ENCODE results near the gene UQCC5. TPM values are rescaled to one million over a fixed set of nuclear protein-coding genes. Genes with fewer than 3 reads are reported as not detected.

UQCC5 gene
- total RNA-seq, 1 experiment from 2014 or later: 37.8 TPM

- TF ChIP-seq NFE2L1 (CRISPR knock-in tag; IDR thresholded peaks at IDR 0.05) (no peak), RORB (CRISPR knock-in tag; IDR thresholded peaks at IDR 0.05) (no peak), CREM (CRISPR knock-in tag; IDR thresholded peaks at IDR 0.05) (no peak), NR1H2 (CRISPR knock-in tag; IDR thresholded peaks at IDR 0.05) (no peak)
- TF ChIP-seq, protein P1, sequence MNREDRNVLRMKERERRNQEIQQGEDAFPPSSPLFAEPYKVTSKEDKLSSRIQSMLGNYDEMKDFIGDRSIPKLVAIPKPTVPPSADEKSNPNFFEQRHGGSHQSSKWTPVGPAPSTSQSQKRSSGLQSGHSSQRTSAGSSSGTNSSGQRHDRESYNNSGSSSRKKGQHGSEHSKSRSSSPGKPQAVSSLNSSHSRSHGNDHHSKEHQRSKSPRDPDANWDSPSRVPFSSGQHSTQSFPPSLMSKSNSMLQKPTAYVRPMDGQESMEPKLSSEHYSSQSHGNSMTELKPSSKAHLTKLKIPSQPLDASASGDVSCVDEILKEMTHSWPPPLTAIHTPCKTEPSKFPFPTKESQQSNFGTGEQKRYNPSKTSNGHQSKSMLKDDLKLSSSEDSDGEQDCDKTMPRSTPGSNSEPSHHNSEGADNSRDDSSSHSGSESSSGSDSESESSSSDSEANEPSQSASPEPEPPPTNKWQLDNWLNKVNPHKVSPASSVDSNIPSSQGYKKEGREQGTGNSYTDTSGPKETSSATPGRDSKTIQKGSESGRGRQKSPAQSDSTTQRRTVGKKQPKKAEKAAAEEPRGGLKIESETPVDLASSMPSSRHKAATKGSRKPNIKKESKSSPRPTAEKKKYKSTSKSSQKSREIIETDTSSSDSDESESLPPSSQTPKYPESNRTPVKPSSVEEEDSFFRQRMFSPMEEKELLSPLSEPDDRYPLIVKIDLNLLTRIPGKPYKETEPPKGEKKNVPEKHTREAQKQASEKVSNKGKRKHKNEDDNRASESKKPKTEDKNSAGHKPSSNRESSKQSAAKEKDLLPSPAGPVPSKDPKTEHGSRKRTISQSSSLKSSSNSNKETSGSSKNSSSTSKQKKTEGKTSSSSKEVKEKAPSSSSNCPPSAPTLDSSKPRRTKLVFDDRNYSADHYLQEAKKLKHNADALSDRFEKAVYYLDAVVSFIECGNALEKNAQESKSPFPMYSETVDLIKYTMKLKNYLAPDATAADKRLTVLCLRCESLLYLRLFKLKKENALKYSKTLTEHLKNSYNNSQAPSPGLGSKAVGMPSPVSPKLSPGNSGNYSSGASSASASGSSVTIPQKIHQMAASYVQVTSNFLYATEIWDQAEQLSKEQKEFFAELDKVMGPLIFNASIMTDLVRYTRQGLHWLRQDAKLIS (CRISPR knock-in tag; IDR thresholded peaks at IDR 0.05; ENCODE audit: borderline replicate concordance): no peak
Observed at GRCh38 chr3:52570076-52570475, 33.7 kb downstream of the UQCC5 start (continued).

DNA sequence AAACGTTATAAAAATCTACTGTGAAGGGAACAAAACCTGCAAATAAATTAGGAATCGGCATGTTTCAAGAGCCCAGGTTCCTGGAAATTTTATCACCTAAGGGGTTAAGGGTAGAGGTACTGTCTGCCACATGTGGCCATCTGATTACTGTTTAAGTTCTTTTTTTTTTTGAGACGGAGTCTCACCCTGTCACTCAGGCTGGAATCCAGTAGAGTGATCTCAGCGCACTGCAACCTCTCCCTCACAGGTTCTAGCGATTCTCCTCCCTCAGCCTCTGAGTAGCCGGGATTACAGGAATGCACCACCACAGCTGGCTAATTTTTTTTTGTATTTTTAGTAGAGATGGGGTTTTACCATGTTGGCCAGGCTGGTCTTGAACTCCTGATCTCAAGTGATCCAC is 35.8 kb downstream of the UQCC5 start:
- CTCF ChIA-PET: interaction anchor here (0.7 kb wide), 1 partner anchor 499 kb away, joined by 3 read pairs; no protein-coding TSS in a partner anchor
- POLR2A ChIA-PET: interaction anchor here (0.6 kb wide), 1 partner anchor 235 kb away, joined by 3 read pairs; no protein-coding TSS in a partner anchor
- H3K27me3 Mint-ChIP-seq (ENCODE audit: low read depth): no peaks in the 10 kb centered on the region
- H3K4me3 Mint-ChIP-seq: no peak overlapping the region
- H3K36me3 Mint-ChIP-seq: peaks cover 7% of the 10 kb centered on the region; the same call in 1 of the 2 replicates
- TF ChIP-seq E2F4 (CRISPR knock-in tag; IDR thresholded peaks at IDR 0.05; ENCODE audit: borderline replicate concordance, low read depth) (no peak), CTCF (IDR thresholded peaks at IDR 0.05) (no peak), KAT7 (CRISPR knock-in tag; IDR thresholded peaks at IDR 0.05; ENCODE audit: borderline replicate concordance) (no peak), ZSCAN18 (CRISPR knock-in tag; IDR thresholded peaks at IDR 0.05) (no peak), PRRX2 (CRISPR knock-in tag; IDR thresholded peaks at IDR 0.05) (no peak), OVOL2 (CRISPR knock-in tag; IDR thresholded peaks at IDR 0.05; ENCODE audit: borderline replicate concordance) (no peak), ATF2 (CRISPR knock-in tag; IDR thresholded peaks at IDR 0.05; ENCODE audit: borderline replicate concordance, low read depth) (no peak), MLX (CRISPR knock-in tag; IDR thresholded peaks at IDR 0.05) (no peak), SOX15 (CRISPR knock-in tag; IDR thresholded peaks at IDR 0.05) (no peak), NR2C2 (CRISPR knock-in tag; IDR thresholded peaks at IDR 0.05) (no peak), ERG (CRISPR knock-in tag; IDR thresholded peaks at IDR 0.05) (no peak), NR3C1 (CRISPR knock-in tag; conservative IDR thresholded peaks at IDR 0.05; ENCODE audit: low read depth) (no peak)
- no peak for DNase-seq (ENCODE audit: low spot score)
- H3K27ac Mint-ChIP-seq: no peak overlapping the region
- H3K4me1 Mint-ChIP-seq: no peaks in the 10 kb centered on the region
- no peaks in the 10 kb centered on the region for H3K9me3 Mint-ChIP-seq
- ATAC-seq: no peak
